K562 (cell line): Measurements from ENCODE around the gene NR6A1. TPM values are rescaled to one million over a fixed set of nuclear protein-coding genes. Genes with fewer than 3 reads are reported as not detected.

ENCODE experiments used
- ATAC-seq: fragments of 200-7000 bp; cut with Tn5 transposase; 3 replicates; pipeline ENCODE4 v1.9.1; 2020; ENCODE audit warnings: moderate library complexity
- BruUV-seq: library from RNA; stranded (reverse); fragments of 400-500 nt; replicated peaks from 2 replicates; lab custom pipeline; 2021; lab: Mats Ljungman, UMichigan
- CTCF ChIA-PET: fragments of 300-600 bp; formaldehyde crosslinking; extraction: SDS; loops from one replicate; lab custom pipeline; 2021; ENCODE audit warnings: low intra/inter-chr PET ratio; lab: Yijun Ruan, JAX
- POLR2A ChIA-PET: fragments of 300-600, 350-650 bp; sonication (Branson Sonifier 250); formaldehyde crosslinking; extraction: SDS; loops from one replicate; lab custom pipeline; 2021; ENCODE audit warnings: antibody characterized with exemption, inconsistent platforms; lab: Yijun Ruan, JAX
- DNase-seq, 4 experiments: peaks; one replicate each; pipeline versions ENCODE4 v3.0.0 to v3.0.0-alpha.2; 2011 to 2018; ENCODE audit warnings: low spot score in 3 of 4, mixed read lengths in 3 of 4; ENCODE audit errors: extremely low read depth in 1 of 4
- FAIRE-seq: peaks from 2 replicates; lab custom pipeline; 2011; peaks lifted over from hg19 to GRCh38; lab: Jason Lieb, UNC
- H2AFZ ChIP-seq: 2 replicates; pipeline ENCODE4 v1.6.0; 2011; ENCODE audit warnings: low read depth, low read length, control low read depth, inconsistent platforms
- H3K27ac ChIP-seq: fragments of 200-600 bp; 3 replicates; pipeline ENCODE4 v1.8.0; 2011; ENCODE audit warnings: low read depth, mild to moderate bottlenecking, control low read depth, inconsistent platforms, low read length, moderate library complexity, mixed read lengths; ENCODE audit errors: extremely low read depth
- H3K27me3 ChIP-seq, 2 experiments: fragments of 300-600 bp in 1 of 2; 2 replicates in 1 of 2; 3 replicates in 1 of 2; pipeline versions ENCODE4 v1.6.0 to v1.8.0; 2011; ENCODE audit warnings: inconsistent platforms in 2 of 2, low read length in 2 of 2, mild to moderate bottlenecking in 1 of 2, mixed read lengths in 1 of 2, moderate library complexity in 1 of 2; ENCODE audit not compliant: control insufficient read depth in 2 of 2, insufficient read depth in 2 of 2
- H3K36me3 ChIP-seq: fragments of 300-600 bp; 3 replicates; pipeline ENCODE4 v1.8.0; 2011; ENCODE audit warnings: mild to moderate bottlenecking, low read length, inconsistent platforms; ENCODE audit not compliant: control insufficient read depth, insufficient read depth
- H3K4me1 ChIP-seq, 2 experiments: fragments of 200-600 bp in 1 of 2; replicated peaks in 1 of 2; 2 replicates in 1 of 2; 3 replicates in 1 of 2; pipeline versions ENCODE4 v1.5.1 to v1.8.0; 2011; ENCODE audit warnings: inconsistent platforms in 2 of 2, low read length in 2 of 2, mild to moderate bottlenecking in 1 of 2, mixed read lengths in 1 of 2, moderate library complexity in 1 of 2; ENCODE audit not compliant: control insufficient read depth in 2 of 2, insufficient read depth in 2 of 2
- H3K4me2 ChIP-seq: 2 replicates; pipeline ENCODE4 v1.6.1; 2011; ENCODE audit warnings: low read length, control low read depth, inconsistent platforms, mixed read lengths; ENCODE audit not compliant: insufficient read depth
- H3K4me3 ChIP-seq: fragments of 200-600 bp; sonication (generic), shearing (Covaris generic); 2 replicates; pipeline ENCODE4 v1.5.1; 2016; ENCODE audit warnings: control low read depth, inconsistent platforms
- H3K79me2 ChIP-seq: fragments of 200-600 bp; 3 replicates; pipeline ENCODE4 v1.8.0; 2011; ENCODE audit warnings: low read length, inconsistent platforms; ENCODE audit not compliant: control insufficient read depth, insufficient read depth
- H3K9ac ChIP-seq, 2 experiments: 2 replicates each; pipeline versions ENCODE4 v1.6.0 to v1.6.1; 2011; ENCODE audit warnings: low read depth in 2 of 2, low read length in 2 of 2, control low read depth in 1 of 2, inconsistent platforms in 1 of 2, mild to moderate bottlenecking in 1 of 2, mixed read lengths in 1 of 2; ENCODE audit not compliant: insufficient read depth in 1 of 2
- H3K9me1 ChIP-seq: one replicate; pipeline ENCODE4 v1.6.0; 2011; ENCODE audit warnings: inconsistent platforms, mild to moderate bottlenecking, low read length, moderate library complexity; ENCODE audit not compliant: control insufficient read depth, insufficient read depth
- H3K9me3 ChIP-seq: replicated peaks from 2 replicates; pipeline ENCODE4 v1.5.1; 2011; ENCODE audit warnings: low read depth, low read length, inconsistent platforms; ENCODE audit not compliant: control insufficient read depth, insufficient read depth
- H4K20me1 ChIP-seq: replicated peaks from 2 replicates; pipeline ENCODE4 v1.6.1; 2011; ENCODE audit warnings: low read length, inconsistent platforms, mixed read lengths; ENCODE audit not compliant: control insufficient read depth, insufficient read depth
- CBX5 ChIP-seq: IDR thresholded peaks from 2 replicates; pipeline ENCODE4 v1.6.1; 2014; ENCODE audit warnings: low read depth, borderline replicate concordance
- KDM2B ChIP-seq: fragments of 250-450 bp; sonication (Bioruptor Pico); IDR thresholded peaks from 2 replicates; pipeline ENCODE4 v1.8.0; 2021; ENCODE audit warnings: mild to moderate bottlenecking, moderate library complexity
- TEAD4 ChIP-seq, 2 experiments: sonication (generic) in 1 of 2; formaldehyde crosslinking in 1 of 2; IDR thresholded peaks; 2 replicates each; pipeline versions ENCODE4 v1.6.1 to v1.8.0; 2012 to 2022; ENCODE audit warnings: borderline replicate concordance in 1 of 2, inconsistent platforms in 1 of 2, low read length in 1 of 2, mild to moderate bottlenecking in 1 of 2, missing genetic modification reagents in 1 of 2
- YY1 ChIP-seq, 3 experiments: IDR thresholded peaks; 2 replicates each; pipeline ENCODE4 v1.6.1; 2011; ENCODE audit warnings: low read length in 2 of 3, mild to moderate bottlenecking in 2 of 3, moderate library complexity in 2 of 3, borderline replicate concordance in 1 of 3, control low read depth in 1 of 3, low read depth in 1 of 3; ENCODE audit not compliant: insufficient read depth in 3 of 3, insufficient replicate concordance in 2 of 3, control insufficient read depth in 1 of 3, insufficient read length in 1 of 3; ENCODE audit errors: extremely low read depth in 1 of 3
- WGBS: fragments of 100-300 bp; shearing (Covaris generic); methylation state at CpG from one replicate; pipeline ENCODE4 v1.1.6; 2016; ENCODE audit warnings: low coverage, mixed read lengths; ENCODE audit not compliant: insufficient coverage; ENCODE audit errors: missing lambda C conversion rate; 5-methylcytosine and 5-hydroxymethylcytosine counted together
- in situ Hi-C: fragments of 300-500 bp; cut with MboI; formaldehyde crosslinking; loops from 4 replicates; pipeline ENCODE4 v1.15.0; 2018; ENCODE audit warnings: inconsistent platforms, mixed read lengths
- intact Hi-C: fragments of 100-400 bp; cut with micrococcal nuclease; formaldehyde crosslinking; loops from 2 replicates; pipeline ENCODE4 v1.14.2; 2022
- polyA plus RNA-seq, 8 experiments: library from polyadenylated mRNA; depleted of rRNA in 4 of 8; stranded (reverse) in 5 of 8; unstranded in 3 of 8; fragments of >200 nt; fragmentation: Nextera tagmentation in 2 of 8; fragmentation: Illumina TruSeq in 1 of 8; extraction: Ambion mirVana in 2 of 8; extraction: Trizol in 1 of 8; gene quantifications; 2 replicates each; pipeline versions ENCODE4 v1.2.1 to v1.2.3, GENCODE V29; 2011 to 2014; ENCODE audit warnings: inconsistent platforms in 1 of 8, missing spikeins in 1 of 8
- total RNA-seq, 7 experiments: library from RNA; depleted of rRNA in 6 of 7; stranded (reverse); fragments of >200 nt in 6 of 7; fragmentation: Illumina TruSeq in 2 of 7; extraction: Trizol in 2 of 7; gene quantifications; 2 replicates each; pipeline versions ENCODE4 v1.2.1 to v1.2.3, GENCODE V29; 2011 to 2021; ENCODE audit warnings: low replicate concordance in 1 of 7
- TF ChIP-seq, protein P1 (sequence below): sonication (generic); formaldehyde crosslinking; IDR thresholded peaks from 2 replicates; pipeline ENCODE4 v1.8.1; 2023; ENCODE audit warnings: mild to moderate bottlenecking, missing genetic modification reagents, moderate library complexity
- TF ChIP-seq, protein P2 (sequence below), 2 experiments: fragments of 450-650 bp in 1 of 2; sonication (generic) in 1 of 2; formaldehyde crosslinking; conservative IDR thresholded peaks; 2 replicates each; pipeline versions ENCODE4 v1.4.0 to v1.8.1; 2020 to 2022; ENCODE audit warnings: mild to moderate bottlenecking in 1 of 2, missing genetic modification reagents in 1 of 2
- TF ChIP-seq, protein P3 (sequence below): fragments of 250-450 bp; sonication (Bioruptor Pico); IDR thresholded peaks from 2 replicates; pipeline ENCODE4 v1.8.0; 2021; ENCODE audit warnings: mild to moderate bottlenecking, moderate library complexity
- TF ChIP-seq, protein P4 (sequence below), 2 experiments: fragments of 450-650 bp; IDR thresholded peaks; 2 replicates each; pipeline ENCODE4 v1.6.1; 2018; ENCODE audit warnings: mild to moderate bottlenecking in 2 of 2, low read depth in 1 of 2; ENCODE audit not compliant: partially characterized antibody in 2 of 2

Gene NR6A1
- total and polyA plus RNA-seq, 9 of the 15 experiments (the other 6 are each of a cell fraction or from before 2014, with no cell fraction given): 9.7 to 55.4 (median 28.3) TPM

DNA sequence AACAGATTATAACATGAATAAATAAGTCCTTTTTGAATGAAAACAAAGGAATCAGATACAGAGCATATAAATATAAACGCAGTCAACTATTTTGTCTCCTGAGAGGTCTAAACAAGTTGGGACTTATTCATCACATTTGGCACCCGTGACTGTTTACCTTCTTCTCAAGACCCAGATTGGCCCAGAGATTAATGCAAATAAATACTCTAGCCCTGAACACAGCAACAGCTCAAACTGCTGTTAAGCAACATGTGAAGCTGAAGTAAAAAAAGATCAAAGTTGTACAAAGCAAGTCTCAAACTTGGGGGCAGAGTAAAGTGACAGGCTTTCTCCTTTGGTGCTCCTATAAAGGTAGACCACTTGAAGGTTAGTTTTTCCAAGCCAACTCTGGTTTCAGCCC lies 168.9 kb downstream of the NR6A1 start:
- no peaks in the 10 kb centered on the region for H3K36me3 ChIP-seq
- no peak overlapping the region for H3K27ac ChIP-seq
- no peak overlapping the region for H3K4me3 ChIP-seq
- in situ Hi-C loops (no loop called here), intact Hi-C loops (no loop called here)
- BruUV-seq: no TSS peak
- H2AFZ ChIP-seq: no peak overlapping the region
- H3K9me3 ChIP-seq: no peaks in the 10 kb centered on the region
- 69% methylated on average over 2 of the region's 2 CpGs for WGBS
- no peak overlapping the region for H3K4me2 ChIP-seq
- no peaks in the 10 kb centered on the region for H3K27me3 ChIP-seq
- H3K4me1 ChIP-seq: peaks cover 2 to 3% of the 10 kb centered on the region in 2 experiments; a peak in 2 of 5 replicates
- POLR2A ChIA-PET: interaction anchor here (0.7 kb wide), 1 partner anchor 211 kb away, joined by 3 read pairs; no protein-coding TSS in a partner anchor
- FAIRE-seq: no peak
- H3K9ac ChIP-seq: no peak overlapping the region
- DNase-seq: no peak
- no peaks in the 10 kb centered on the region for H3K9me1 ChIP-seq
- ATAC-seq: no peak
- H4K20me1 ChIP-seq: no peaks in the 10 kb centered on the region
- H3K79me2 ChIP-seq: peaks cover 2% of the 10 kb centered on the region; the same call in 1 of the 3 replicates
- CTCF ChIA-PET: no interaction called here
- TF ChIP-seq CBX5: no peak
- TF ChIP-seq, protein P1, sequence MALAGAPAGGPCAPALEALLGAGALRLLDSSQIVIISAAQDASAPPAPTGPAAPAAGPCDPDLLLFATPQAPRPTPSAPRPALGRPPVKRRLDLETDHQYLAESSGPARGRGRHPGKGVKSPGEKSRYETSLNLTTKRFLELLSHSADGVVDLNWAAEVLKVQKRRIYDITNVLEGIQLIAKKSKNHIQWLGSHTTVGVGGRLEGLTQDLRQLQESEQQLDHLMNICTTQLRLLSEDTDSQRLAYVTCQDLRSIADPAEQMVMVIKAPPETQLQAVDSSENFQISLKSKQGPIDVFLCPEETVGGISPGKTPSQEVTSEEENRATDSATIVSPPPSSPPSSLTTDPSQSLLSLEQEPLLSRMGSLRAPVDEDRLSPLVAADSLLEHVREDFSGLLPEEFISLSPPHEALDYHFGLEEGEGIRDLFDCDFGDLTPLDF (CRISPR knock-in tag): no peak
- TF ChIP-seq KDM2B (CRISPR knock-in tag): no peak
- TF ChIP-seq, protein P2, sequence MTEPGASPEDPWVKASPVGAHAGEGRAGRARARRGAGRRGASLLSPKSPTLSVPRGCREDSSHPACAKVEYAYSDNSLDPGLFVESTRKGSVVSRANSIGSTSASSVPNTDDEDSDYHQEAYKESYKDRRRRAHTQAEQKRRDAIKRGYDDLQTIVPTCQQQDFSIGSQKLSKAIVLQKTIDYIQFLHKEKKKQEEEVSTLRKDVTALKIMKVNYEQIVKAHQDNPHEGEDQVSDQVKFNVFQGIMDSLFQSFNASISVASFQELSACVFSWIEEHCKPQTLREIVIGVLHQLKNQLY (CRISPR knock-in tag; conservative IDR thresholded peaks at IDR 0.05): no peak
- TF ChIP-seq TEAD4 (IDR thresholded peaks at IDR 0.05; ENCODE audit: low read length): no peak
- TF ChIP-seq TEAD4 (CRISPR knock-in tag; IDR thresholded peaks at IDR 0.05; ENCODE audit: borderline replicate concordance): no peak
- TF ChIP-seq, protein P3, sequence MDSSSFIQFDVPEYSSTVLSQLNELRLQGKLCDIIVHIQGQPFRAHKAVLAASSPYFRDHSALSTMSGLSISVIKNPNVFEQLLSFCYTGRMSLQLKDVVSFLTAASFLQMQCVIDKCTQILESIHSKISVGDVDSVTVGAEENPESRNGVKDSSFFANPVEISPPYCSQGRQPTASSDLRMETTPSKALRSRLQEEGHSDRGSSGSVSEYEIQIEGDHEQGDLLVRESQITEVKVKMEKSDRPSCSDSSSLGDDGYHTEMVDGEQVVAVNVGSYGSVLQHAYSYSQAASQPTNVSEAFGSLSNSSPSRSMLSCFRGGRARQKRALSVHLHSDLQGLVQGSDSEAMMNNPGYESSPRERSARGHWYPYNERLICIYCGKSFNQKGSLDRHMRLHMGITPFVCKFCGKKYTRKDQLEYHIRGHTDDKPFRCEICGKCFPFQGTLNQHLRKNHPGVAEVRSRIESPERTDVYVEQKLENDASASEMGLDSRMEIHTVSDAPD (CRISPR knock-in tag): no peak
- no peak for TF ChIP-seq YY1 (IDR thresholded peaks at IDR 0.05; ENCODE audit: borderline replicate concordance in 1 of 3, control insufficient read depth in 1 of 3, extremely low read depth in 1 of 3, insufficient read depth in 3 of 3, insufficient read length in 1 of 3, insufficient replicate concordance in 2 of 3, low read depth in 1 of 3, low read length in 2 of 3)
- TF ChIP-seq, protein P4, sequence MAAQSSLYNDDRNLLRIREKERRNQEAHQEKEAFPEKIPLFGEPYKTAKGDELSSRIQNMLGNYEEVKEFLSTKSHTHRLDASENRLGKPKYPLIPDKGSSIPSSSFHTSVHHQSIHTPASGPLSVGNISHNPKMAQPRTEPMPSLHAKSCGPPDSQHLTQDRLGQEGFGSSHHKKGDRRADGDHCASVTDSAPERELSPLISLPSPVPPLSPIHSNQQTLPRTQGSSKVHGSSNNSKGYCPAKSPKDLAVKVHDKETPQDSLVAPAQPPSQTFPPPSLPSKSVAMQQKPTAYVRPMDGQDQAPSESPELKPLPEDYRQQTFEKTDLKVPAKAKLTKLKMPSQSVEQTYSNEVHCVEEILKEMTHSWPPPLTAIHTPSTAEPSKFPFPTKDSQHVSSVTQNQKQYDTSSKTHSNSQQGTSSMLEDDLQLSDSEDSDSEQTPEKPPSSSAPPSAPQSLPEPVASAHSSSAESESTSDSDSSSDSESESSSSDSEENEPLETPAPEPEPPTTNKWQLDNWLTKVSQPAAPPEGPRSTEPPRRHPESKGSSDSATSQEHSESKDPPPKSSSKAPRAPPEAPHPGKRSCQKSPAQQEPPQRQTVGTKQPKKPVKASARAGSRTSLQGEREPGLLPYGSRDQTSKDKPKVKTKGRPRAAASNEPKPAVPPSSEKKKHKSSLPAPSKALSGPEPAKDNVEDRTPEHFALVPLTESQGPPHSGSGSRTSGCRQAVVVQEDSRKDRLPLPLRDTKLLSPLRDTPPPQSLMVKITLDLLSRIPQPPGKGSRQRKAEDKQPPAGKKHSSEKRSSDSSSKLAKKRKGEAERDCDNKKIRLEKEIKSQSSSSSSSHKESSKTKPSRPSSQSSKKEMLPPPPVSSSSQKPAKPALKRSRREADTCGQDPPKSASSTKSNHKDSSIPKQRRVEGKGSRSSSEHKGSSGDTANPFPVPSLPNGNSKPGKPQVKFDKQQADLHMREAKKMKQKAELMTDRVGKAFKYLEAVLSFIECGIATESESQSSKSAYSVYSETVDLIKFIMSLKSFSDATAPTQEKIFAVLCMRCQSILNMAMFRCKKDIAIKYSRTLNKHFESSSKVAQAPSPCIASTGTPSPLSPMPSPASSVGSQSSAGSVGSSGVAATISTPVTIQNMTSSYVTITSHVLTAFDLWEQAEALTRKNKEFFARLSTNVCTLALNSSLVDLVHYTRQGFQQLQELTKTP (IDR thresholded peaks at IDR 0.05; ENCODE audit: low read depth in 1 of 2, partially characterized antibody in 2 of 2): no peak
